ENCODE measurements around the gene RHEX. TPM values are rescaled to one million over a fixed set of nuclear protein-coding genes. Genes with fewer than 3 reads are reported as not detected.

Gene RHEX
- polyA plus RNA-seq, 1 of the 3 experiments (the other 2 are of a cell fraction), result not detected

- Histone ChIP-seq H3K4me3 (ENCODE audit: low read depth in 2 of 2, low read length in 1 of 2) (no peak overlapping the region), H3K27me3 (ENCODE audit: insufficient read depth) (peaks cover 30% of the 10 kb centered on the region), H3K79me2 (ENCODE audit: insufficient read depth) (no peaks in the 10 kb centered on the region), H3K27ac (ENCODE audit: low read depth in 2 of 2, low read length in 1 of 2) (no peak overlapping the region), H3K4me1 (ENCODE audit: control insufficient read depth in 1 of 2, insufficient read depth in 2 of 2, low read depth in 1 of 2, low read length in 1 of 2) (no peaks in the 10 kb centered on the region), H3K36me3 (replicated peaks in 1 of 2; ENCODE audit: control insufficient read depth in 1 of 2, insufficient read depth in 2 of 2, low read length in 1 of 2) (no peaks in the 10 kb centered on the region), H3K9ac (no peak overlapping the region), H3F3A (replicated peaks; ENCODE audit: insufficient read depth) (no peaks in the 10 kb centered on the region), H3K9me3 (no peaks in the 10 kb centered on the region), H2AFZ (ENCODE audit: low read depth) (no peak overlapping the region), H3K9me2 (no peaks in the 10 kb centered on the region), H3K4me2 (no peak overlapping the region), H4K20me1 (ENCODE audit: insufficient read depth) (no peaks in the 10 kb centered on the region)
- TF ChIP-seq IRF3 (IDR thresholded peaks at IDR 0.05; ENCODE audit: low read depth, low read length), result no peak
- no peak for TF ChIP-seq SIN3A (IDR thresholded peaks at IDR 0.05; ENCODE audit: borderline replicate concordance, low read depth, low read length)
- TF ChIP-seq FOSL2 (IDR thresholded peaks at IDR 0.05; ENCODE audit: borderline replicate concordance, low read depth), result no peak
- no peak for TF ChIP-seq CHD2 (IDR thresholded peaks at IDR 0.05; ENCODE audit: low read length, partially characterized antibody)
- TF ChIP-seq RXRA (IDR thresholded peaks at IDR 0.05; ENCODE audit: borderline replicate concordance, low read depth), result no peak
- no peak for TF ChIP-seq RAD21 (IDR thresholded peaks at IDR 0.05; ENCODE audit: low read length)
- TF ChIP-seq MXI1 (IDR thresholded peaks at IDR 0.05; ENCODE audit: low read depth, low read length), result no peak
- TF ChIP-seq RCOR1 (IDR thresholded peaks at IDR 0.05; ENCODE audit: low read length), result no peak
- TF ChIP-seq TCF12 (IDR thresholded peaks at IDR 0.05), result no peak
- no peak for TF ChIP-seq MAX (IDR thresholded peaks at IDR 0.05; ENCODE audit: low read depth)
- TF ChIP-seq TEAD4 (IDR thresholded peaks at IDR 0.05; ENCODE audit: borderline replicate concordance, insufficient read depth), result no peak
- no peak for TF ChIP-seq FOXJ3 (CRISPR knock-in tag; IDR thresholded peaks at IDR 0.05)
- TF ChIP-seq ELF1 (IDR thresholded peaks at IDR 0.05), result no peak
- TF ChIP-seq GATA2 (CRISPR knock-in tag; IDR thresholded peaks at IDR 0.05), result no peak
- no peak for TF ChIP-seq GABPA (IDR thresholded peaks at IDR 0.05; ENCODE audit: low read depth)
- POLR2A ChIA-PET, result no interaction called here
- CTCF ChIA-PET, result interaction anchor here (1.7 to 13.9 kb wide), 5 partner anchors 79 to 319 kb away, joined by 5 to 248 read pairs (median 12); no protein-coding TSS in a partner anchor
- WGBS (ENCODE audit: low lambda C conversion rate), result 68% methylated on average over 3 of the region's 3 CpGs
- no peak for DNase-seq
Measured at GRCh38 chr1:206110820-206111219, 57.8 kb downstream of the RHEX start.

GRCh38 chr1:206111271-206111927 lies 58.4 kb downstream of the RHEX start:
- H3K36me3 ChIP-seq (replicated peaks in 1 of 2; ENCODE audit: control insufficient read depth in 1 of 2, insufficient read depth in 2 of 2, low read length in 1 of 2), result no peaks in the 10 kb centered on the region
- no peak overlapping the region for H3K4me2 ChIP-seq
- DNase-seq, result no peak
- H3K9me2 ChIP-seq, result no peaks in the 10 kb centered on the region
- no peak overlapping the region for H2AFZ ChIP-seq (ENCODE audit: low read depth)
- ChIA-PET POLR2A (no interaction called here), CTCF (interaction anchor here (1.0 to 13.9 kb wide), 5 partner anchors 80 to 319 kb away, joined by 3 to 248 read pairs (median 12); no protein-coding TSS in a partner anchor)
- no peaks in the 10 kb centered on the region for H3F3A ChIP-seq (replicated peaks; ENCODE audit: insufficient read depth)
- no peak overlapping the region for H3K4me3 ChIP-seq (ENCODE audit: low read depth in 2 of 2, low read length in 1 of 2)
- H3K27me3 ChIP-seq (ENCODE audit: insufficient read depth), result peaks cover 30% of the 10 kb centered on the region
- H4K20me1 ChIP-seq (ENCODE audit: insufficient read depth), result no peaks in the 10 kb centered on the region
- H3K9me3 ChIP-seq, result no peaks in the 10 kb centered on the region
- no peak overlapping the region for H3K27ac ChIP-seq (ENCODE audit: low read depth in 2 of 2, low read length in 1 of 2)
- 59% methylated on average over 6 of the region's 6 CpGs for WGBS (ENCODE audit: low lambda C conversion rate)
- H3K4me1 ChIP-seq (ENCODE audit: control insufficient read depth in 1 of 2, insufficient read depth in 2 of 2, low read depth in 1 of 2, low read length in 1 of 2), result no peaks in the 10 kb centered on the region
- no peaks in the 10 kb centered on the region for H3K79me2 ChIP-seq (ENCODE audit: insufficient read depth)
- H3K9ac ChIP-seq, result no peak overlapping the region
- TF ChIP-seq RFX5 (IDR thresholded peaks at IDR 0.05; ENCODE audit: low read length) (no peak), PBX3 (IDR thresholded peaks at IDR 0.05) (no peak), JUND (IDR thresholded peaks at IDR 0.05) (no peak), MAX (IDR thresholded peaks at IDR 0.05; ENCODE audit: low read depth) (no peak), ZBTB33 (IDR thresholded peaks at IDR 0.05; ENCODE audit: borderline replicate concordance, low read depth) (no peak), TCF12 (IDR thresholded peaks at IDR 0.05) (no peak), GABPA (IDR thresholded peaks at IDR 0.05; ENCODE audit: low read depth) (no peak), TAF1 (IDR thresholded peaks at IDR 0.05; ENCODE audit: borderline replicate concordance, low read depth, low read length) (no peak), NRF1 (IDR thresholded peaks at IDR 0.05; ENCODE audit: low read depth, low read length) (no peak), IRF3 (IDR thresholded peaks at IDR 0.05; ENCODE audit: low read depth, low read length) (no peak), MXI1 (IDR thresholded peaks at IDR 0.05; ENCODE audit: low read depth, low read length) (no peak), FOSL2 (IDR thresholded peaks at IDR 0.05; ENCODE audit: borderline replicate concordance, low read depth) (no peak)

All from SK-N-SH (cell line).